Loucy (cell line): Measurements from ENCODE around the gene HPS1.

Experiments used
- CTCF ChIP-seq: fragments of 200-600 bp; sonication (generic); conservative IDR thresholded peaks from 2 replicates; pipeline ENCODE4 v1.5.1; 2014; ENCODE audit warnings: mild to moderate bottlenecking, antibody characterized with exemption, low read length
- EZH2phosphoT487 ChIP-seq: fragments of 200-600 bp; IDR thresholded peaks from 2 replicates; pipeline ENCODE4 v1.6.1; 2018; ENCODE audit warnings: antibody characterized with exemption, mild to moderate bottlenecking, moderate library complexity, borderline replicate concordance

- TF ChIP-seq CTCF (no peak), EZH2phosphoT487 (no peak)
Observed at GRCh38 chr10:98394851-98395440, 51.8 kb downstream of the HPS1 start.
